IMR-90 (cell line): Measurements from ENCODE around the gene CTNNA2. TPM values are rescaled to one million over a fixed set of nuclear protein-coding genes. Genes with fewer than 3 reads are reported as not detected.

Experiments
- ATAC-seq: fragments of 200-7000 bp; cut with Tn5 transposase; 2 replicates; pipeline ENCODE4 v1.9.1; 2020; ENCODE audit warnings: low read depth, mild to moderate bottlenecking, moderate library complexity
- BruUV-seq: library from RNA; stranded (reverse); fragments of 400-500 nt; replicated peaks from 2 replicates; lab custom pipeline; 2021; lab: Mats Ljungman, UMichigan
- CTCF ChIA-PET: fragments of 300-600 bp; formaldehyde crosslinking; extraction: SDS; loops from one replicate; lab custom pipeline; 2021; ENCODE audit warnings: antibody characterized with exemption; lab: Yijun Ruan, JAX
- POLR2A ChIA-PET: fragments of 300-600 bp; sonication (Branson Sonifier 250); formaldehyde crosslinking; loops from one replicate; lab custom pipeline; 2022; ENCODE audit warnings: antibody characterized with exemption; ENCODE audit not compliant: unreplicated experiment; lab: Charles Lee
- DNase-seq: peaks from one replicate; pipeline ENCODE4 v3.0.0; 2013
- H2AFZ ChIP-seq: replicated peaks from 2 replicates; pipeline ENCODE3; 2013; ENCODE audit warnings: low read length, mild to moderate bottlenecking; ENCODE audit not compliant: poor library complexity
- H2AK5ac ChIP-seq: 2 replicates; pipeline ENCODE4 v1.6.1; 2013; ENCODE audit warnings: low read depth, low read length, inconsistent platforms
- H2AK9ac ChIP-seq: replicated peaks from 2 replicates; pipeline ENCODE3; 2013; ENCODE audit warnings: mild to moderate bottlenecking, low read depth, low read length, moderate library complexity; ENCODE audit not compliant: poor library complexity
- H2BK120ac ChIP-seq: 2 replicates; pipeline ENCODE4 v1.6.1; 2013; ENCODE audit warnings: low read depth, low read length, inconsistent platforms
- H2BK15ac ChIP-seq: 3 replicates; pipeline ENCODE4 v1.6.1; 2013; ENCODE audit warnings: low read depth, low read length, inconsistent platforms
- H2BK20ac ChIP-seq: 2 replicates; pipeline ENCODE4 v1.6.1; 2013; ENCODE audit warnings: low read depth, mild to moderate bottlenecking, inconsistent platforms, low read length, moderate library complexity
- H2BK5ac ChIP-seq: 2 replicates; pipeline ENCODE4 v1.6.1; 2013; ENCODE audit warnings: mild to moderate bottlenecking, low read depth, low read length, inconsistent platforms; ENCODE audit not compliant: poor library complexity, severe bottlenecking
- H3K14ac ChIP-seq: replicated peaks from 2 replicates; pipeline ENCODE4 v1.6.1; 2013; ENCODE audit warnings: low read depth, low read length, inconsistent platforms
- H3K18ac ChIP-seq: 2 replicates; pipeline ENCODE4 v1.6.1; 2013; ENCODE audit warnings: low read depth, low read length, control low read depth
- H3K23ac ChIP-seq: 2 replicates; pipeline ENCODE4 v1.6.1; 2013; ENCODE audit warnings: low read depth, low read length, inconsistent platforms
- H3K27ac ChIP-seq: 2 replicates; pipeline ENCODE4 v1.5.1; 2013; ENCODE audit warnings: mild to moderate bottlenecking, control low read depth, low read length; ENCODE audit not compliant: insufficient read depth
- H3K27me3 ChIP-seq: 2 replicates; pipeline ENCODE4 v1.6.1; 2013; ENCODE audit warnings: low read length; ENCODE audit not compliant: control insufficient read depth, insufficient read depth
- H3K36me3 ChIP-seq: 2 replicates; pipeline ENCODE4 v1.6.1; 2013; ENCODE audit warnings: low read length, mixed read lengths; ENCODE audit not compliant: control insufficient read depth, insufficient read depth
- H3K4ac ChIP-seq: 2 replicates; pipeline ENCODE4 v1.6.1; 2013; ENCODE audit warnings: low read depth, low read length, inconsistent platforms
- H3K4me1 ChIP-seq: 2 replicates; pipeline ENCODE4 v1.6.1; 2013; ENCODE audit warnings: low read length, mixed read lengths; ENCODE audit not compliant: control insufficient read depth, insufficient read depth
- H3K4me2 ChIP-seq: 2 replicates; pipeline ENCODE4 v1.6.1; 2013; ENCODE audit warnings: low read depth, mild to moderate bottlenecking, control low read depth, low read length, moderate library complexity
- H3K4me3 ChIP-seq: 2 replicates; pipeline ENCODE4 v1.5.1; 2013; ENCODE audit warnings: low read depth, mild to moderate bottlenecking, control low read depth, low read length, moderate library complexity; ENCODE audit not compliant: insufficient read depth
- H3K56ac ChIP-seq: 2 replicates; pipeline ENCODE4 v1.6.1; 2013; ENCODE audit warnings: low read length, inconsistent platforms; ENCODE audit not compliant: insufficient read depth; ENCODE audit errors: extremely low read depth
- H3K79me1 ChIP-seq, 2 experiments: 2 replicates each; pipeline ENCODE4 v1.6.1; 2013; ENCODE audit warnings: low read length in 2 of 2, inconsistent platforms in 1 of 2, low read depth in 1 of 2
- H3K9ac ChIP-seq: 2 replicates; pipeline ENCODE4 v1.6.1; 2013; ENCODE audit warnings: low read depth, low read length, control low read depth
- H3K9me1 ChIP-seq: 2 replicates; pipeline ENCODE4 v1.6.1; 2013; ENCODE audit warnings: low read length, inconsistent platforms; ENCODE audit not compliant: insufficient read depth
- H3K9me3 ChIP-seq: 2 replicates; pipeline ENCODE4 v1.6.1; 2013; ENCODE audit warnings: low read length; ENCODE audit not compliant: control insufficient read depth, insufficient read depth
- H4K20me1 ChIP-seq: 2 replicates; pipeline ENCODE4 v1.6.1; 2013; ENCODE audit warnings: low read length, inconsistent platforms; ENCODE audit not compliant: insufficient read depth
- H4K5ac ChIP-seq: 2 replicates; pipeline ENCODE4 v1.6.1; 2013; ENCODE audit warnings: mild to moderate bottlenecking, low read depth, low read length, control low read depth
- H4K8ac ChIP-seq, 2 experiments: 2 replicates each; pipeline ENCODE4 v1.6.1; 2013; ENCODE audit warnings: low read depth in 2 of 2, low read length in 2 of 2, control low read depth in 1 of 2, inconsistent platforms in 1 of 2
- H4K91ac ChIP-seq: 2 replicates; pipeline ENCODE4 v1.6.1; 2013; ENCODE audit warnings: low read depth, low read length, inconsistent platforms; ENCODE audit not compliant: insufficient read depth
- BHLHE40 ChIP-seq: fragments of 150-350 bp; IDR thresholded peaks from 2 replicates; pipeline ENCODE4 v1.6.1; 2016; ENCODE audit warnings: mild to moderate bottlenecking, low read depth, low read length
- CEBPB ChIP-seq: IDR thresholded peaks from 2 replicates; pipeline ENCODE4 v1.6.1; 2012; ENCODE audit warnings: low read depth, low read length, improper control_type of control experiment
- CHD1 ChIP-seq: IDR thresholded peaks from 2 replicates; pipeline ENCODE4 v1.6.1; 2012; ENCODE audit warnings: low read depth, low read length, improper control_type of control experiment
- CTCF ChIP-seq: conservative IDR thresholded peaks from 2 replicates; pipeline ENCODE4 v1.5.1; 2012; ENCODE audit warnings: mild to moderate bottlenecking, low read depth, low read length, improper control_type of control experiment
- ELK1 ChIP-seq: fragments of 150-350 bp; IDR thresholded peaks from 2 replicates; pipeline ENCODE4 v1.6.1; 2016; ENCODE audit warnings: low read depth, mild to moderate bottlenecking, low read length, moderate library complexity, borderline replicate concordance
- FOS ChIP-seq: fragments of 150-350 bp; IDR thresholded peaks from 2 replicates; pipeline ENCODE4 v1.6.1; 2016; ENCODE audit warnings: low read depth, low read length
- MAFK ChIP-seq: IDR thresholded peaks from 2 replicates; pipeline ENCODE4 v1.6.1; 2012; ENCODE audit warnings: low read depth, low read length, improper control_type of control experiment
- MAZ ChIP-seq: IDR thresholded peaks from 2 replicates; pipeline ENCODE4 v1.6.1; 2012; ENCODE audit warnings: low read depth, mild to moderate bottlenecking, low read length, improper control_type of control experiment, moderate library complexity, borderline replicate concordance
- MXI1 ChIP-seq: IDR thresholded peaks from 2 replicates; pipeline ENCODE4 v1.6.1; 2012; ENCODE audit warnings: low read depth, mild to moderate bottlenecking, low read length, moderate library complexity, borderline replicate concordance
- NFE2L2 ChIP-seq: fragments of 150-350 bp; IDR thresholded peaks from 2 replicates; pipeline ENCODE4 v1.6.1; 2016; ENCODE audit warnings: low read depth, mild to moderate bottlenecking, low read length
- POLR2A ChIP-seq: IDR thresholded peaks from 2 replicates; pipeline ENCODE4 v1.6.1; 2012; ENCODE audit warnings: mild to moderate bottlenecking, low read depth, low read length
- RAD21 ChIP-seq: IDR thresholded peaks from 2 replicates; pipeline ENCODE4 v1.6.1; 2012; ENCODE audit warnings: low read length, improper control_type of control experiment
- RCOR1 ChIP-seq: IDR thresholded peaks from 2 replicates; pipeline ENCODE4 v1.6.1; 2012; ENCODE audit warnings: mild to moderate bottlenecking, low read length, improper control_type of control experiment; ENCODE audit not compliant: insufficient replicate concordance
- RFX5 ChIP-seq: IDR thresholded peaks from 2 replicates; pipeline ENCODE4 v1.8.0; 2012; ENCODE audit warnings: low read depth, mild to moderate bottlenecking, low read length, moderate library complexity
- SMC3 ChIP-seq: fragments of 150-350 bp; IDR thresholded peaks from 2 replicates; pipeline ENCODE4 v1.6.1; 2016; ENCODE audit warnings: low read depth, mild to moderate bottlenecking, antibody characterized with exemption, low read length, moderate library complexity
- USF2 ChIP-seq: fragments of 150-350 bp; IDR thresholded peaks from 2 replicates; pipeline ENCODE4 v1.6.1; 2017; ENCODE audit warnings: mild to moderate bottlenecking, antibody characterized with exemption, low read length, low read depth
- WGBS, 2 experiments: methylation state at CpG; one replicate each; pipeline versions ENCODE4 v1.1.5 to v1.1.7; 2013; ENCODE audit warnings: missing lambda C conversion rate in 2 of 2; ENCODE audit not compliant: insufficient read length in 1 of 2; ENCODE audit errors: extremely low coverage in 2 of 2; 5-methylcytosine and 5-hydroxymethylcytosine counted together
- dilution Hi-C: fragments of 300-500 bp; cut with HindIII; formaldehyde crosslinking; loops from one replicate; pipeline ENCODE4 v1.14.3; 2018; ENCODE audit warnings: low sequenced_read_pairs; ENCODE audit not compliant: unreplicated experiment
- in situ Hi-C: fragments of 300-500 bp; cut with MboI; formaldehyde crosslinking; loops from 3 replicates; pipeline ENCODE4 v1.14.3; 2019; ENCODE audit warnings: low sequenced_read_pairs, inconsistent platforms, mixed read lengths
- intact Hi-C: fragments of 100-400 bp; cut with micrococcal nuclease; formaldehyde crosslinking; loops from 2 replicates; pipeline ENCODE4 v1.10.0; 2022
- polyA plus RNA-seq, 3 experiments: library from polyadenylated mRNA; depleted of rRNA; stranded (reverse); fragments of >200 nt; gene quantifications; 2 replicates each; pipeline ENCODE4 v1.2.3, GENCODE V29; 2012; ENCODE audit warnings: low replicate concordance in 1 of 3
- total RNA-seq: library from RNA; depleted of rRNA; stranded (reverse); fragments of >200 nt; gene quantifications from 2 replicates; pipeline ENCODE4 v1.2.3, GENCODE V29; 2012

Gene CTNNA2
- total and polyA plus RNA-seq, 2 of the 4 experiments (the other 2 are of a cell fraction): not detected

- no peak overlapping the region for H3K4ac ChIP-seq
- H3K27me3 ChIP-seq: peaks cover 11% of the 10 kb centered on the region
- no peak overlapping the region for H2BK5ac ChIP-seq
- in situ Hi-C loops: loop anchor here (10.0 kb wide), 1 partner anchor 182 kb away; no protein-coding TSS in a partner anchor
- H3K79me1 ChIP-seq: no peaks in the 10 kb centered on the region
- H2AK9ac ChIP-seq: no peak overlapping the region
- H2AK5ac ChIP-seq: no peak overlapping the region
- H3K27ac ChIP-seq: no peak overlapping the region
- no peak overlapping the region for H3K23ac ChIP-seq
- DNase-seq (no peak), ATAC-seq (no peak)
- intact Hi-C loops: loop anchor here (10.0 kb wide), 1 partner anchor 388 kb away; no protein-coding TSS in a partner anchor
- no peaks in the 10 kb centered on the region for H3K36me3 ChIP-seq
- H3K4me1 ChIP-seq: no peaks in the 10 kb centered on the region
- H4K20me1 ChIP-seq: no peaks in the 10 kb centered on the region
- H3K4me3 ChIP-seq: no peak overlapping the region
- no peak for TF ChIP-seq CHD1
- no peak for TF ChIP-seq CTCF
- no peak for TF ChIP-seq ELK1
- TF ChIP-seq NFE2L2: no peak
- TF ChIP-seq MAZ: no peak
- TF ChIP-seq BHLHE40: no peak
- no peak for TF ChIP-seq SMC3
- no peak for TF ChIP-seq CEBPB
- no peak for TF ChIP-seq MXI1
- no peak for TF ChIP-seq RAD21
- TF ChIP-seq MAFK: no peak
- no peak for TF ChIP-seq USF2
- TF ChIP-seq RCOR1: no peak
- no peak for TF ChIP-seq RFX5
- TF ChIP-seq FOS: no peak
- TF ChIP-seq POLR2A: no peak
- no peak overlapping the region for H3K4me2 ChIP-seq
- H4K8ac ChIP-seq: no peak overlapping the region
- CTCF ChIA-PET: no interaction called here
- peak overlapping the region; percentile 65 for H2AFZ ChIP-seq
- no peak overlapping the region for H2BK120ac ChIP-seq
- H2BK15ac ChIP-seq: no peak overlapping the region
- no peak overlapping the region for H4K91ac ChIP-seq
- 0% methylated on average over 2 of the region's 42 CpGs; no CpG with 5 or more reads in 1 of the 2 experiments for WGBS, 2 experiments
- no peak overlapping the region for H4K5ac ChIP-seq
- POLR2A ChIA-PET: no interaction called here
- dilution Hi-C loops: no loop called here
- no peak overlapping the region for H3K18ac ChIP-seq
- H3K9me1 ChIP-seq: no peaks in the 10 kb centered on the region
- H3K9ac ChIP-seq: no peak overlapping the region
- H3K9me3 ChIP-seq: no peaks in the 10 kb centered on the region
- H3K56ac ChIP-seq: no peak overlapping the region
- no peak overlapping the region for H2BK20ac ChIP-seq
- H3K14ac ChIP-seq: no peak overlapping the region
- no TSS peak for BruUV-seq
Observed at GRCh38 chr2:80322311-80322920, 809.6 kb downstream of the CTNNA2 start.
